A673 (cell line): ENCODE results near the gene COQ10B.

Source experiments
- CTCF ChIP-seq: fragments of 300-800, 200-600 bp; sonication (generic); conservative IDR thresholded peaks from 2 replicates; pipeline ENCODE4 v1.5.1; 2017; ENCODE audit warnings: low read depth, mild to moderate bottlenecking, antibody characterized with exemption, low read length, moderate library complexity, mixed read lengths
- EZH2 ChIP-seq: fragments of 200-600 bp; sonication (generic); IDR thresholded peaks from 2 replicates; pipeline ENCODE4 v1.6.1; 2017; ENCODE audit warnings: borderline replicate concordance, low read depth, mild to moderate bottlenecking, mixed read lengths, antibody characterized with exemption, low read length; ENCODE audit not compliant: poor library complexity, severe bottlenecking

GRCh38 chr2:197477797-197478196, 24.4 kb downstream of the COQ10B start:
- no peak for TF ChIP-seq CTCF
- no peak for TF ChIP-seq EZH2
